ENCODE measurements around the gene CLINT1. TPM values are rescaled to one million over a fixed set of nuclear protein-coding genes. Genes with fewer than 3 reads are reported as not detected.

Gene CLINT1
- total RNA-seq, 4 donors from 2014 or later, result 77.4 to 124 (median 85.5) TPM

- TF ChIP-seq, protein P1, sequence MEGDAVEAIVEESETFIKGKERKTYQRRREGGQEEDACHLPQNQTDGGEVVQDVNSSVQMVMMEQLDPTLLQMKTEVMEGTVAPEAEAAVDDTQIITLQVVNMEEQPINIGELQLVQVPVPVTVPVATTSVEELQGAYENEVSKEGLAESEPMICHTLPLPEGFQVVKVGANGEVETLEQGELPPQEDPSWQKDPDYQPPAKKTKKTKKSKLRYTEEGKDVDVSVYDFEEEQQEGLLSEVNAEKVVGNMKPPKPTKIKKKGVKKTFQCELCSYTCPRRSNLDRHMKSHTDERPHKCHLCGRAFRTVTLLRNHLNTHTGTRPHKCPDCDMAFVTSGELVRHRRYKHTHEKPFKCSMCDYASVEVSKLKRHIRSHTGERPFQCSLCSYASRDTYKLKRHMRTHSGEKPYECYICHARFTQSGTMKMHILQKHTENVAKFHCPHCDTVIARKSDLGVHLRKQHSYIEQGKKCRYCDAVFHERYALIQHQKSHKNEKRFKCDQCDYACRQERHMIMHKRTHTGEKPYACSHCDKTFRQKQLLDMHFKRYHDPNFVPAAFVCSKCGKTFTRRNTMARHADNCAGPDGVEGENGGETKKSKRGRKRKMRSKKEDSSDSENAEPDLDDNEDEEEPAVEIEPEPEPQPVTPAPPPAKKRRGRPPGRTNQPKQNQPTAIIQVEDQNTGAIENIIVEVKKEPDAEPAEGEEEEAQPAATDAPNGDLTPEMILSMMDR (IDR thresholded peaks at IDR 0.05 in 4 of 5, conservative IDR thresholded peaks at IDR 0.05 in 1 of 5), result no peak
- TF ChIP-seq POLR2A (IDR thresholded peaks at IDR 0.05), result no peak
- in situ Hi-C loops (cut with MboI; ENCODE audit: low sequenced_read_pairs in 4 of 4) (loop anchor here in 2 of 4 donors (25.0 kb wide), 1 partner anchor 612 kb away; the partner anchor contains the start of gene MED7 (in 2 of the 2)), intact Hi-C loops (cut with DNase I; ENCODE audit: low total_unique reads) (loop anchor here (10.0 kb wide), 2 partner anchors 314 to 604 kb away; partner anchors contain the start of gene MED7)
- ATAC-seq, result no peak
- Histone ChIP-seq H3K9me3 (no peaks in the 10 kb centered on the region), H3K27me3 (no peaks in the 10 kb centered on the region), H3K27ac (no peak overlapping the region), H3K4me3 (no peak overlapping the region), H3K4me1 (peaks cover 10 to 14% of the 10 kb centered on the region in 2 donors), H3K36me3 (no peaks in the 10 kb centered on the region)
- DNase-seq, result no peak
Measured at GRCh38 chr5:157748760-157749461, 110.0 kb downstream of the CLINT1 start.

GRCh38 chr5:157747766-157748700, 110.9 kb downstream of the CLINT1 start:
- Histone ChIP-seq H3K36me3 (no peaks in the 10 kb centered on the region), H3K9me3 (no peaks in the 10 kb centered on the region), H3K4me3 (no peak overlapping the region), H3K27me3 (no peaks in the 10 kb centered on the region), H3K4me1 (peaks cover 10 to 14% of the 10 kb centered on the region in 2 donors), H3K27ac (no peak overlapping the region)
- ATAC-seq (no peak), DNase-seq (no peak)
- intact Hi-C loops (cut with DNase I; ENCODE audit: low total_unique reads) (loop anchor here (10.0 kb wide), 2 partner anchors 313 to 603 kb away; partner anchors contain the start of gene MED7), in situ Hi-C loops (cut with MboI; ENCODE audit: low sequenced_read_pairs in 4 of 4) (loop anchor here in 2 of 4 donors (25.0 kb wide), 1 partner anchor 611 kb away; the partner anchor contains the start of gene MED7 (in 2 of the 2))
- TF ChIP-seq POLR2A (IDR thresholded peaks at IDR 0.05), result no peak
- TF ChIP-seq, protein P1 (IDR thresholded peaks at IDR 0.05 in 4 of 5, conservative IDR thresholded peaks at IDR 0.05 in 1 of 5), result no peak

DNA sequence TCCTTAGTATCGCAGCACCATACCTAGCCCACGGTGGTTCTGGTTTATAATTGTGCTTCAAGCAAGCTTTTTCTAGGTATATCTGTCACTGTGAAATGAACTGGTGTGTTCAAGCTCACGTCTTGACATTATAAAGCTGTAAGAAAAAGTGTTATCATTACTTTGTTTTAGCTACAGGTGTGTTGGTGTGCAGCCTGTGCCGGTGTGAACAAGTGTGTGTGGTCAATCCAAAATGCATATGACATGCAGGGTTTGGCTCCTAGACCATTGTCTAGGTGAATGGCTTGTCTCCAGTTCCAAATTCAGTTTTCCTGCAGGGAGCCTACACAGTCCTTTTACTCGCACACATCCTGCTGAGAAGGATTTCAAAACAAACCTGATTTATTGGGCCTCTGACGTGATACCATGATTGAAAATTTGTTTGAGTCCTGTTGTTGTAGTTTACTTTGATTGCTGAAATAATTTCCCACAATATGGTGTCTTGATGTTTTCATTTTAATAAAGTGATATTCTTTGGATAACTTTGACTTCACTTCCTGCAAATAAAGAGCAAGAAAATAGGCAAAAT, 111.7 kb downstream of the CLINT1 start:
- intact Hi-C loops (cut with DNase I; ENCODE audit: low total_unique reads) (loop anchor here (10.0 kb wide), 2 partner anchors 312 to 602 kb away; partner anchors contain the start of gene MED7), in situ Hi-C loops (cut with MboI; ENCODE audit: low sequenced_read_pairs in 4 of 4) (loop anchor here in 2 of 4 donors (25.0 kb wide), 1 partner anchor 610 kb away; the partner anchor contains the start of gene MED7 (in 2 of the 2))
- peaks cover 10 to 14% of the 10 kb centered on the region in 2 donors for H3K4me1 ChIP-seq

DNA sequence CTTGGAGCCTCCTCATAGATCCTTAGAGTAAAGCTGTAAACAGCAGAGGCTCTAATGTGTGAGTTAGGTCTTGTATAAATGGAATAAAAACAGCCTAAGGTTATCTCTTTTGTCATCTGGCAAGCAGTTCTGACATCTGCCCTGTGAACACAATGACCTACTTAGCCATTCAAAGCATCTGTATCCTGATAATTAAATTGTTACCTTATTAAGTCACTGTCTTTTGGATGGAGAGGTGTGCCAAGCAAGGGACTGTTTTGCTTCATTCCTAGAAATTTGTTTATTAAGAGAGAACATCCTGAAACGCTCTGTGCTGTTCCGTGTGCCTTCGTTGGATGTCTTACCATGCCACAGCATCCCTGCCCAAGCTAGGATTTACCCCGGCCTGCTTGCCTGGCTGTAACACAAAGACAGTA, 113.9 kb downstream of the CLINT1 start:
- TF ChIP-seq, protein P1 (IDR thresholded peaks at IDR 0.05 in 4 of 5, conservative IDR thresholded peaks at IDR 0.05 in 1 of 5), result no peak
- TF ChIP-seq POLR2A (IDR thresholded peaks at IDR 0.05), result no peak
- intact Hi-C loops (cut with DNase I; ENCODE audit: low total_unique reads), result loop anchor here (10.0 kb wide), 2 partner anchors 310 to 600 kb away; partner anchors contain the start of gene MED7
- no peaks in the 10 kb centered on the region for H3K36me3 ChIP-seq
- in situ Hi-C loops (cut with MboI; ENCODE audit: low sequenced_read_pairs in 4 of 4), result loop anchor here in 2 of 4 donors (25.0 kb wide), 1 partner anchor 608 kb away; the partner anchor contains the start of gene MED7 (in 2 of the 2)
- ATAC-seq, result no peak
- H3K27ac ChIP-seq, result no peak overlapping the region
- H3K4me3 ChIP-seq, result peak overlapping the region; percentile 67 to 91 (median 72)
- no peaks in the 10 kb centered on the region for H3K9me3 ChIP-seq
- no peak for DNase-seq
- H3K27me3 ChIP-seq, result no peaks in the 10 kb centered on the region
- H3K4me1 ChIP-seq, result peaks cover 10 to 14% of the 10 kb centered on the region in 2 donors

More for the DNA sequence above, 111.7 kb downstream of the CLINT1 start:
- H3K36me3 ChIP-seq, result no peaks in the 10 kb centered on the region
- ATAC-seq (no peak), DNase-seq (no peak)
- no peaks in the 10 kb centered on the region for H3K9me3 ChIP-seq
- H3K27ac ChIP-seq, result no peak overlapping the region
- TF ChIP-seq, protein P1 (IDR thresholded peaks at IDR 0.05 in 4 of 5, conservative IDR thresholded peaks at IDR 0.05 in 1 of 5), result no peak
- no peak for TF ChIP-seq POLR2A (IDR thresholded peaks at IDR 0.05)
- H3K4me3 ChIP-seq, result no peak overlapping the region
- H3K27me3 ChIP-seq, result no peaks in the 10 kb centered on the region

Data from gastrocnemius medialis (tissue), 4 donors.